Stimulated activated CD8-positive, alpha-beta memory T cell treated with anti-CD3 and anti-CD28 coated beads, Interleukin-7, amount 100 ng/mL, for 48 hours (primary cell): ENCODE measurements around the gene C5orf63.
"Not testable (repeated sequence)": the region's sequence is repeated elsewhere in the genome, so short reads cannot be mapped to it uniquely, and the experiment has no call there.

Source experiments
- DNase-seq, 2 donors: peaks; one replicate each; pipeline ENCODE4 v3.0.0-alpha.2; 2020; ENCODE audit warnings: low read depth in 1 of 2; ENCODE audit errors: extremely low read depth in 1 of 2

Gene C5orf63

DNA sequence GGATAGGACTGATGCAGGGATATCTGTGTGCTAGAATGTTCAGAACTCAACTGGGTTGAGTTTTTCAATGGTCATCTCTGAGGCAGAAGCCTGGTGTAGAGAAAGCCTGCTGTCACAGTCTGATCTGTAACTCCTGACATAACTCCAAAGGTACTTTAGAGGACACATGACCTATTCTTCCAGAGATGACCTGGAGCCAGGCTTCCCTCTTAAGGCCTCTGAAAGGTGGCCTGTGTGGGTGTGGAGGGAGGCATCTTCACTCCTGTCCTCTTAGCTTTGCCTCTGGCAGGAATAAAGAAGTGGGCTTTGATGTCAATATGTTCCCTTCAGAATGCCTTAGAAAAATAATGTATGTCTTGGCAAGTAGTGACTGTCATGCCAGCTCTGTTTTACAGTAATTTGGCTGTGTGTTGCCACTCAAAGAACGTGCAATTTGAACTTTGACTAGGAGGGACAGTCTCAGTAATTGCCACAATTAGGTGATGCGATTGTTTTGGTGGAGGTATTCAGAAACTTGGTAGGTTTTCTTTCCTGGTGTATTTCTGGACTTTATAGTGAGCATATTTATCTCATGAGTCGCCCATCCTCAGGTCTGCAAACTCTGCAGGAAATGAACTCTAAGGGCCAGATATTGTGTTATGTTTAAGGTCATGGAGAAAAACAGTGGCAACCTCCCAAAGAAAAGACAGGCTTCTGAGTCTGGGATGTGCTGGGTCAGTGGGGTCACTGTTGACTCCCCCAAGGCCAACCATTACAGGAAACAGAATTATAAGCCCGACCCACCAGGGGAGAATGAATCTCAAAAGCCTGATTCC lies 3.2 kb upstream of the C5orf63 start:
- no peak for DNase-seq

DNA sequence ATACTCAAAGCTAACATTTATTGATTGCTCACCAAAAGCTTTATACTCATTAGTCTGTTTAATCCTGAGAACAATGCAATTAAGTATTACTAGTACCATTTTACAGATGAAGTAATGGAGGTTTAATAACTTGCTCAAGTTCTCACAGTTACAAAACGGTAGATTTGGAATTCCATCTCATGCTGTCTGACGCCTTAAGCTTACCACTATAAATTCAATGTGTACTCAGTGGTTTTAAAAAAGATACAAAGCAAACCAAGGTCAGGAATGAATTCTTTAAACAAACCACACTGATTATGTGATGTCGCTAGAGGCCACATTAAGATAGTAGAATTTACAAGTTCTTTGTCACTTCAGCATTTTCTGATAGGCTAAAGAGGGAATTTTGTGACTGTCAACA lies 1.2 kb upstream of the C5orf63 start:
- no peak for DNase-seq

DNA sequence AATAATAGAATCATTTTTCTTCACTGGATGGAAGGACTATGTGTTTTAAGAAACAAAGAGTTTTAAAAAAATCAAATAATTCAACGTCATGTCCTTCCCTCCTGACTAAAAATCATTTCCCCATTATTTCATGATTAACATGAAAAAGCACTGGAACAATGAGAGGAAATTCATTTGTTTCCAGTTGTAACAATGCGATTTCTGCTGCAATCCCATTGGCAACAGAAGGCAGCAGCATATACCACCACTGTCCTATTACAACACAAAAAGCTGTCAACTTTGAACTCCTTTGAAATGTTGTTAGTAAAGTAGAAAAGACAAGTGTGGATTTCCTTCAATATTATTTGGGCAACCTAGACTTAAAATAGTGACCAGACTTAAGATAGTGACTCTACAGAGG lies 3.1 kb downstream of the C5orf63 start:
- no peak for DNase-seq

DNA sequence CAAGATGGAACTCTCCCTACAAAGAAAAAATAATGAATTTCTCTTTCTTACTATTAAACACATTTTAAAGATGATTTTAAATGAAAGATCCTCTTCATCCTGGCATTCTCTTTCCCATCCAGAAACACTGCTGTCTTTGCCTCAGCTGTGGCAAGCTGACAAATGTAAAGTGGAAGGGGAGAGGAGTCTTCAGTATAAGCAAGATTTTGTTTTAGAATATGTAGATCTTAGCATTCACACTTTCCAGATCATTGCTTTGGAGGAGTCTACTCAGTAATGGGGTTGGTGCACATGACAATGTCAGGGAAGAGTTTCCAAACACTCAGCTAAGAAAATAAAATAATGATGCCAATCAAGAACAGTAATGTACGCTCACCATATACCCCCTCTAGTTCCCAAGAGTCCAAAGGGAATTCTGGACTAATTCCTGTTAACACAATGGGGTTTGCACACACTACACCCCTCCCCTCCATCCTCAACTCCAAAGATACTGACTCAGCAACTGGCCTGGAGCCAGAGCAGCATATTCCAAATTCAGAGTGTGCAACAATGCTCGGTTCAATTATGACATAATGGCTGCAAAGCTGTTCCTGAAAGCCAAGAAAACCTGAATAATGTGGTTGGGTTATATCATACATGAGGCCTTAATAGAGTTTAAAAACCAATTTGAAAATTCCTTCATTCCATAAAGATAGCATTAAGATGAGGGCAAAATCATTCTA lies 4.6 kb downstream of the C5orf63 start:
- DNase-seq: no peak

- DNase-seq: no peak
Observed at GRCh38 chr5:127066721-127067120, 6.6 kb downstream of the C5orf63 start.

GRCh38 chr5:127064253-127064840 lies 9.0 kb downstream of the C5orf63 start:
- no peak for DNase-seq

- DNase-seq: no peak
Observed at GRCh38 chr5:127063257-127063913, 9.9 kb downstream of the C5orf63 start.

DNA sequence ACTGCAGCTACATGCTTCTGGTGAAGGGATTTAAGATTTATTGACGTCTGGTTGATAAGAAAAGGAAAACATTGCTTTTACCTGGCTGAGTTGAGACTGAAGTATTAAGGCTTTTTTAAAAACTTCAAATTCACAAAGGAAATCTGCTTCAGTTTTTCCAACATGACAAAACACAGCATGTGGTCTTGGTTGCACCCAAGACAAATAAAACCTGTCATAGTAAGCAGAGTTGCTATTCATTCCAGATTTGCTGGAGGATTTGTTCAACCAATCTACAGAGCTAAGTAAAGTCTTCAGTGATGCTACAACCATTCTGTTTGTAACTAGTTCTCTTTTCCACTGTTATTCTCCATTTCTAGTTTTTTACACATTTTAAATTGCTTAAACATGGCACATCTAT lies 11.3 kb downstream of the C5orf63 start:
- DNase-seq: no peak

- no peak for DNase-seq
Observed at GRCh38 chr5:127061537-127061936, 11.8 kb downstream of the C5orf63 start.

DNA sequence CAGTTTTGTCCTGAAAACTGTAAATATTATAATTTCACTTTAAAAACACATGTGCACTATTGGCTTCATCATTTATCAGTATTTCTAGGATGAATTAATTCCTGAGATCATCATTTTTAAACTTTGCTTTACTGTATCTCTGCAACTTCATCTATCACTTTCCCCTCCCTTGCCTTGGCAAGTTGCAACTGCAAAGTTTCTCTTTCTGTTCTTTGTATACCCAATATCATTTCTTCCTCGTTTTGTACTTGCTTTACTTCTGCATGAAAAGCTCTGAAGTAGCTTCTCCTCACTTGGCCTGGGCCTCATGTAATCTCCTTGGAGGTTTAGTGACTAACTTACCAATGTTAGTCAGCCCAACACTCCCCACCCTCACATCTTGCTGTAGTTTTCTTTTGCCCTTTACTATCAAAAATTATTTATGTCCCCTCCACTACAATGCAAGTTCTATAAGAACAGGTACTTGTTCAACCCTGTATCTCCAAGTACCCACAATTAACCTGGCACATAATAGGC lies 12.8 kb downstream of the C5orf63 start:
- no peak for DNase-seq

- DNase-seq: no peak
Observed at GRCh38 chr5:127056896-127057295, 16.4 kb downstream of the C5orf63 start.

DNA sequence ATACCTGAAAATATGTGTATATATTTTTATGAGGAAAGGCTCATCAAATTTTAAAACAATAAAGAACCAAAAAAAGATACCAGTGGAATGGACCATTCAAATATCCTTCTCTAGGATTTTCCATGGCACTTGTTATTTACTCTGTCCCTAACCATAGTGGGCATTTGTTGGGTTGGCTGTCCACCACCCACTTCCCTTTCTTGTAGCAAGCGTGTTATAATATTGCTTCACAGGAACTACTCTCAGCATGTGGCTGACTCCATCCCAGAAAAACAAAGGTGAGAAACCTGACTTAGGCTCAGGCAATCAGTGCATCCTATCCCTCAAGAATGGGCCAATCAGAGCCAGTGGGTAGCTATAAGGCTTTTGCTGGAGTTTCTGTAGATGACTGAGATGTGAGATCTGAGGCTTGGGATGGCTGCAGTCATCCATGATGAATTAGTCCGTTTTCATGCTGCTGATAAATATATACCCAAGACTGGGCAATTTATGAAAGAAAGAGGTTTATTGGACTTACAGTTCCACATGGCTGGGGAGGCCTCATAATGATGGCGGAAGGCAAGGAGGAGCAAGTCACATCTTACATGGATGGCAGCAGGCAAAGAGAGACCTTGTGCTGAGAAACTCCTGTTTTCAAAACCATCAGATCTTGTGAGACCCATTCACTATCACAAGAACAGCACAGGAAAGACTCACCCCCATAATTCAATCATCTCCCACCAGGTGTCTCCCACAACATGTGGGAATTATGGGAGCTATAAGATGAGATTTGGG lies 17.2 kb downstream of the C5orf63 start:
- DNase-seq: no peak

GRCh38 chr5:127053551-127053950 lies 19.8 kb downstream of the C5orf63 start:
- not testable (repeated sequence) for DNase-seq

GRCh38 chr5:127053049-127053448 lies 20.3 kb downstream of the C5orf63 start:
- DNase-seq: no peak

- no peak for DNase-seq
Observed at GRCh38 chr5:127051591-127051990, 21.7 kb downstream of the C5orf63 start.

DNA sequence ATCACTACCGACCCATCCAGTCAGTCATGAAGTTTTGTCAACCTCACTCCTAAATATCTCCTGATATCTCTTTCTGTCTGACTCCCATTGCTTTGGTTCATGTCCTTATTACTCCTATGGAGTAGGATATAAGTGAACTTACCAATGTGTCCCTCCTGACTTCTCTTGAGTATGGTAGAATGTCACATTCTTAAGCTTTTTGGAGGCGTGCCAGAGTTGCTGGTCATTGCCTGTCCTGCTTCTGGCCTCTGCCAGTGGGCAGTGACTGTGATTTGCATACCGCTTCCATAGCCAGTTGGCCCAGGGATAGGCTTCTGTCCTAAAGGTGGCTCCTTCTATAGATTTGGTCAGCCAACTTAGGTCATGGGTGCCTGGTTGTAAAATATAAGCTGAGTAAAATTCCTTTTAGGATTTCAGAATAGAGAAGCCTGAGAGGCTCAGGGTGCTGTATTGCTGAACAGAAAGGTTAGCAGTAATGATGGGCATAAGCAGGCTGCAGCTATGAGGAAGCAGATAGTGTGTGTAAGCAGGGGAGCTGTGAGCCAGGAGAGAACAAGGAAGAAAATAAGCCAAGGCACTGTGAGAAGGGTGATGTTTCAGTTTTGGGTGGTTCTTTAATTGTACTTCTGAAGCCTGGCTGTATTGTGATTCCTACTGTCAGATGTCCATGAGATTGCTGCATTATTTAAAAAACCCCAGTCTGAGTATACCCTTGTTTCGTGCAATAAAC lies 26.8 kb downstream of the C5orf63 start:
- DNase-seq: no peak

- no peak for DNase-seq
Observed at GRCh38 chr5:127042593-127042992, 30.7 kb downstream of the C5orf63 start.

GRCh38 chr5:127041571-127041970 lies 31.7 kb downstream of the C5orf63 start:
- DNase-seq: no peak

GRCh38 chr5:127040796-127041520 lies 32.3 kb downstream of the C5orf63 start:
- no peak for DNase-seq
